ENCODE data around the gene NCBP2L. TPM values are rescaled to one million over a fixed set of nuclear protein-coding genes. Genes with fewer than 3 reads are reported as not detected.

Gene NCBP2L
- total RNA-seq, 2 experiments from 2014 or later = not detected

DNA sequence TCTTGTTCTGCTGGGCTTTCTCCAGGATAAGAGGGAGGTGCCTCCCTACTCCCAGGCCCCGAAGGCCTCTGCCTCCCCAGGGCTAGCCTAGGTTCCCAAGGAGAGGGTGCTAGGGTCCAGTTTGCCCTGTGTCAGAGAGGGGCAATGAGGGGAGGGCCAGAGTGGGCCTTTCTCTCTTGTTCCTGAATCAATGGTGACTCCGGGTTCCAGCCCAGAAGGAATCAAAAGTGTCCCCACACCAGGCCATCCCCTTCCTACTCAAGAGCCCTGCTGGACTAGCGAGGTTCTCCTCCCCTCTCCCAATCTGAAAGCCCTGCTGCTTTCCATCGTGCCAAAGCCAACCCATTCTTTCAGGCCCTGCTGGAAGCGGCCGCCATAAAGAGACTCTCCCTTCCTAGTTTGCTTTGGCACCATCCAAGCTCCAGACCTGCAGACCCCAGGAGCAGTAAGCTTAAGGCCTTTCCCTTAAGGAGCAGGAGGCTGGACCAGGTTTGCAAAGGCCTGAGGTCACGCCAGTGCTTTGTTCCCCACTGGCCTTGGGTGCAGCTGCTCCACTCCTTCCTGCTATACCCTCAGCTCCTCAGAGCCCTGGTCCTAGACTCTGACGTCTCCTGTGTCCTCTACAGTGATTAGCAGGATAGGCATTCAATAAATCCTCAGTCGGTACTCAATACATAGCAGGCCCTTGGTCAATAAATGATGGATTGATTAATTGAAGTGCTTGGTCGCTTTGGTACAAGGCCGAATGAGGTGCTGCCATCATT, 12.5 kb upstream of the NCBP2L start:
- peaks cover 7% of the 10 kb centered on the region for H3K36me3 Mint-ChIP-seq (ENCODE audit: low read depth)
- intact Hi-C loops (cut with DNase I, micrococcal nuclease) = no loop called here
- H3K4me1 Mint-ChIP-seq (ENCODE audit: low read depth) = peaks cover 9% of the 10 kb centered on the region
- no peaks in the 10 kb centered on the region for H3K9me3 ChIP-seq (ENCODE audit: control insufficient read depth in 1 of 2, insufficient read depth in 1 of 2, low read length in 2 of 2)
- POLR2A ChIA-PET = interaction anchor here (1.1 kb wide), 1 partner anchor 91 kb away, joined by 3 read pairs; no protein-coding TSS in a partner anchor
- no peak overlapping the region for H3K4me3 ChIP-seq (ENCODE audit: low read length)
- H3K9me3 Mint-ChIP-seq = no peaks in the 10 kb centered on the region
- no peaks in the 10 kb centered on the region for H3K27me3 Mint-ChIP-seq
- CTCF ChIA-PET = interaction anchor here (0.6 kb wide), 1 partner anchor 511 kb away, joined by 3 read pairs; no protein-coding TSS in a partner anchor
- TF ChIP-seq CTCF (IDR thresholded peaks at IDR 0.05) = no peak
- H3K4me3 Mint-ChIP-seq = no peak overlapping the region
- no peak overlapping the region for H3K27ac ChIP-seq (ENCODE audit: low read depth in 1 of 2, low read length in 2 of 2)
- no peaks in the 10 kb centered on the region for H3K36me3 ChIP-seq (ENCODE audit: insufficient read depth, low read length)
- no peaks in the 10 kb centered on the region for H3K27me3 ChIP-seq (ENCODE audit: control insufficient read depth in 1 of 2, insufficient read depth in 2 of 2, low read length in 2 of 2)
- DNase-seq = no peak
- ATAC-seq (ENCODE audit: poor library complexity) = no peak
- H3K4me1 ChIP-seq (ENCODE audit: insufficient read depth, low read length) = no peaks in the 10 kb centered on the region
- H3K27ac Mint-ChIP-seq = no peak overlapping the region

DNA sequence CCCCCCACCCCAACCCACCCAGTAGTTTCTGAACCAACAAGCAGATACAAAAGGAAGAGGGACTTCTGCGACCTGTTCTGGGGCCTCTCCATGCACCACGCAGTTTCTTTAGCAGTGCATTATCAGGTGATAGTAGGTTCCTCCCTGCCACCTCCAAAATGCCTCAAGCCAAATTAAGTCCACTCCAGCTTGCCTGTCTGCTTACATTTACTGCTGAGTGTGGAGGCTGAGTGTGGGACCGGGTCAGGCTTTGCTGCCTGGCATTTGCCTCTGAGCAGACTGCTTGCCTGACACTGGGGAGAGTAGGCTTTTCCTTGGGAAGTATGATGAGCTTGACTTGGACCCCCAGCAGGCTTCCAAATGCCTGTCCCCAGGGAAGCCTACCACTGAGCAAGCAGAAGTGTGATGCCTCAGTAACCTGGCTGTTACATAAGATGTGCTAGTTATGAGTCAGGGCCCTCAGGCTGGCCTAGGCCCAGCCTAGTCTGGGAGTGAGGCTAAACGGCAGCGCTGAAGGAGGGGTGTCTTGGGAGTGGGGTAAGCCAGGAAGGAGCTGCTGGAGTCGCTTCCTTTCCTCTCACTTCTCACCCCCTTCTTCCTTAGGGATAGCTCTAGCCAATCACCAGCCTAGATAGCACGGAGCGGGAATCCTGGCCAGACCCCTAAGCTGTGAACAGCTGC, 10.9 kb upstream of the NCBP2L start:
- Histone ChIP-seq H3K4me1 (ENCODE audit: insufficient read depth, low read length) (no peaks in the 10 kb centered on the region), H3K4me3 (ENCODE audit: low read length) (no peak overlapping the region), H3K27ac (ENCODE audit: low read depth in 1 of 2, low read length in 2 of 2) (no peak overlapping the region), H3K9me3 (ENCODE audit: control insufficient read depth in 1 of 2, insufficient read depth in 1 of 2, low read length in 2 of 2) (no peaks in the 10 kb centered on the region), H3K36me3 (ENCODE audit: insufficient read depth, low read length) (no peaks in the 10 kb centered on the region), H3K27me3 (ENCODE audit: control insufficient read depth in 1 of 2, insufficient read depth in 2 of 2, low read length in 2 of 2) (no peaks in the 10 kb centered on the region)
- no peaks in the 10 kb centered on the region for H3K27me3 Mint-ChIP-seq
- peaks cover 7% of the 10 kb centered on the region for H3K36me3 Mint-ChIP-seq (ENCODE audit: low read depth)
- ChIA-PET CTCF (interaction anchor here (1.8 kb wide), 1 partner anchor 11 kb away, joined by 6 read pairs; the partner anchor contains the start of gene NCBP2L), POLR2A (no interaction called here)
- intact Hi-C loops (cut with DNase I, micrococcal nuclease) = loop anchor here in 1 of 2 experiments (2.0 kb wide), 1 partner anchor 22 kb away; no protein-coding TSS in a partner anchor
- DNase-seq = no peak
- TF ChIP-seq CTCF (IDR thresholded peaks at IDR 0.05) = no peak
- H3K4me1 Mint-ChIP-seq (ENCODE audit: low read depth) = peaks cover 19% of the 10 kb centered on the region
- no peaks in the 10 kb centered on the region for H3K9me3 Mint-ChIP-seq
- H3K4me3 Mint-ChIP-seq = no peak overlapping the region
- no peak overlapping the region for H3K27ac Mint-ChIP-seq
- ATAC-seq (ENCODE audit: poor library complexity) = no peak

DNA sequence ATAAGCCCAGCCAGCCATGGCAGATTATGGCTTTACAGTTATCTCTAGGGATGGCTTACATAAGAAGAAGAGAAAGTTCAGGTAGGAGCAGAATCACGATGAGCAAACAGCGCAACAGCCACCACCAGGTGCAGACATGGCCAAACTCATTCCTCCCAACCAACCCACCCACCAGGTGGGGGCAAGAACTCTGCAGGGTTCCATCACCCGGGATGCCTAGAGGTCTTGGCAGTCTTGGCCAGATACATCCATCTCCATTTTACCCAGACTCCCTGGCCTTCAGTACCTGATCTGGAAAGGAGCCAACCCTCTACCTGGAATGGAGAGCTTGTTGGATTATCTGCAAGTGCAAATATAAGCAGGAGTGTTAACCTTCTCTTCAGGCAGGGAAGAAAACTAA, 9.5 kb upstream of the NCBP2L start:
- Mint-ChIP-seq H3K27me3 (no peaks in the 10 kb centered on the region), H3K4me1 (ENCODE audit: low read depth) (peaks cover 19% of the 10 kb centered on the region), H3K36me3 (ENCODE audit: low read depth) (peaks cover 14% of the 10 kb centered on the region), H3K27ac (no peak overlapping the region), H3K4me3 (no peak overlapping the region), H3K9me3 (no peaks in the 10 kb centered on the region)
- no peak for ATAC-seq (ENCODE audit: poor library complexity)
- intact Hi-C loops (cut with DNase I, micrococcal nuclease) = no loop called here
- ChIA-PET POLR2A (no interaction called here), CTCF (no interaction called here)
- Histone ChIP-seq H3K27me3 (ENCODE audit: control insufficient read depth in 1 of 2, insufficient read depth in 2 of 2, low read length in 2 of 2) (no peaks in the 10 kb centered on the region), H3K9me3 (ENCODE audit: control insufficient read depth in 1 of 2, insufficient read depth in 1 of 2, low read length in 2 of 2) (no peaks in the 10 kb centered on the region), H3K4me1 (ENCODE audit: insufficient read depth, low read length) (no peaks in the 10 kb centered on the region), H3K27ac (ENCODE audit: low read depth in 1 of 2, low read length in 2 of 2) (no peak overlapping the region), H3K36me3 (ENCODE audit: insufficient read depth, low read length) (no peaks in the 10 kb centered on the region), H3K4me3 (ENCODE audit: low read length) (no peak overlapping the region)
- DNase-seq = no peak
- no peak for TF ChIP-seq CTCF (IDR thresholded peaks at IDR 0.05)

Data from CD4-positive, alpha-beta T cell (primary cell).